K562 (cell line): ENCODE measurements around the gene CAPN2. TPM values are rescaled to one million over a fixed set of nuclear protein-coding genes. Genes with fewer than 3 reads are reported as not detected.

Experiments
- CAMTA2 ChIP-seq: fragments of 250-450 bp; sonication (Bioruptor Pico); conservative IDR thresholded peaks from 2 replicates; pipeline ENCODE4 v1.5.1; 2022
- DACH1 ChIP-seq: fragments of 450-650 bp; IDR thresholded peaks from 2 replicates; pipeline ENCODE4 v1.6.1; 2018; ENCODE audit not compliant: partially characterized antibody
- ELF2 ChIP-seq: fragments of 250-450 bp; sonication (Bioruptor Pico); IDR thresholded peaks from 2 replicates; pipeline ENCODE4 v1.5.0; 2021; ENCODE audit warnings: mild to moderate bottlenecking
- FOXA3 ChIP-seq, 2 experiments: fragments of 450-650 bp in 1 of 2; sonication (generic) in 1 of 2; formaldehyde crosslinking; IDR thresholded peaks in 1 of 2; conservative IDR thresholded peaks in 1 of 2; 2 replicates each; pipeline versions ENCODE4 v1.4.0 to v1.8.0; 2020 to 2022; ENCODE audit warnings: mild to moderate bottlenecking in 2 of 2, missing genetic modification reagents in 1 of 2
- FOXK2 ChIP-seq, 2 experiments: fragments of 450-650 bp; IDR thresholded peaks in 1 of 2; conservative IDR thresholded peaks in 1 of 2; 2 replicates each; pipeline ENCODE4 v1.6.1; 2016; ENCODE audit warnings: low read depth in 2 of 2, mild to moderate bottlenecking in 1 of 2
- KAT2B ChIP-seq: IDR thresholded peaks from one replicate; pipeline ENCODE4 v1.6.1; 2012; ENCODE audit warnings: low read depth, mild to moderate bottlenecking, control low read depth, inconsistent platforms, low read length, moderate library complexity
- MAFF ChIP-seq: IDR thresholded peaks from 2 replicates; pipeline ENCODE4 v1.6.1; 2012; ENCODE audit warnings: low read length, improper control_type of control experiment
- MAZ ChIP-seq, 2 experiments: fragments of 450-650 bp in 1 of 2; sonication (generic) in 1 of 2; formaldehyde crosslinking; IDR thresholded peaks in 1 of 2; conservative IDR thresholded peaks in 1 of 2; 2 replicates each; pipeline versions ENCODE4 v1.4.0 to v1.5.0; 2020; ENCODE audit warnings: mild to moderate bottlenecking in 1 of 2, missing genetic modification reagents in 1 of 2
- MCM5 ChIP-seq: fragments of 450-650 bp; IDR thresholded peaks from 2 replicates; pipeline ENCODE4 v1.6.1; 2016; ENCODE audit warnings: low read depth
- MECOM ChIP-seq: fragments of 250-450 bp; sonication (Bioruptor Pico); IDR thresholded peaks from 2 replicates; pipeline ENCODE4 v1.8.0; 2022; ENCODE audit warnings: inconsistent platforms
- MEF2A ChIP-seq: IDR thresholded peaks from 2 replicates; pipeline ENCODE4 v1.6.1; 2011; ENCODE audit warnings: low read depth, mild to moderate bottlenecking, low read length, moderate library complexity; ENCODE audit not compliant: control insufficient read depth
- MTA2 ChIP-seq: fragments of 450-650 bp; IDR thresholded peaks from 2 replicates; pipeline ENCODE4 v1.6.1; 2016; ENCODE audit warnings: low read depth
- NFIX ChIP-seq: fragments of 250-450 bp; sonication (Bioruptor Pico); IDR thresholded peaks from 2 replicates; pipeline ENCODE4 v1.4.0; 2020; ENCODE audit warnings: low read depth, mild to moderate bottlenecking, moderate library complexity
- PML ChIP-seq: IDR thresholded peaks from 2 replicates; pipeline ENCODE4 v1.6.1; 2012; ENCODE audit warnings: low read length, inconsistent platforms
- POLR2AphosphoS2 ChIP-seq: IDR thresholded peaks from 2 replicates; pipeline ENCODE4 v1.6.1; 2012; ENCODE audit warnings: low read length, improper control_type of control experiment
- POU5F1 ChIP-seq: fragments of 150-350 bp; IDR thresholded peaks from 2 replicates; pipeline ENCODE4 v1.6.1; 2014; ENCODE audit warnings: borderline replicate concordance, low read length, low read depth, mild to moderate bottlenecking; ENCODE audit not compliant: partially characterized antibody
- SMARCB1 ChIP-seq: IDR thresholded peaks from 2 replicates; pipeline ENCODE4 v1.6.1; 2011; ENCODE audit warnings: improper control_type of control experiment, low read depth; ENCODE audit not compliant: insufficient read length
- TRIM24 ChIP-seq, 2 experiments: fragments of 450-650 bp; IDR thresholded peaks; 2 replicates each; pipeline ENCODE4 v1.6.1; 2016
- ZNF57 ChIP-seq: fragments of 450-650 bp; formaldehyde crosslinking; IDR thresholded peaks from 2 replicates; pipeline ENCODE4 v1.4.0; 2020; ENCODE audit warnings: mild to moderate bottlenecking, moderate library complexity
- polyA plus RNA-seq, 8 experiments: library from polyadenylated mRNA; depleted of rRNA in 4 of 8; stranded (reverse) in 5 of 8; unstranded in 3 of 8; fragments of >200 nt; fragmentation: Nextera tagmentation in 2 of 8; fragmentation: Illumina TruSeq in 1 of 8; extraction: Ambion mirVana in 2 of 8; extraction: Trizol in 1 of 8; gene quantifications; 2 replicates each; pipeline versions ENCODE4 v1.2.1 to v1.2.3, GENCODE V29; 2011 to 2014; ENCODE audit warnings: inconsistent platforms in 1 of 8, missing spikeins in 1 of 8
- total RNA-seq, 7 experiments: library from RNA; depleted of rRNA in 6 of 7; stranded (reverse); fragments of >200 nt in 6 of 7; fragmentation: Illumina TruSeq in 2 of 7; extraction: Trizol in 2 of 7; gene quantifications; 2 replicates each; pipeline versions ENCODE4 v1.2.1 to v1.2.3, GENCODE V29; 2011 to 2021; ENCODE audit warnings: low replicate concordance in 1 of 7
- TF ChIP-seq, protein P1 (sequence below): sonication (generic); formaldehyde crosslinking; IDR thresholded peaks from 2 replicates; pipeline ENCODE4 v1.8.0; 2023; ENCODE audit warnings: mild to moderate bottlenecking, missing genetic modification reagents
- TF ChIP-seq, protein P2 (sequence below): fragments of 250-450 bp; sonication (Bioruptor Pico); IDR thresholded peaks from 2 replicates; pipeline ENCODE4 v1.8.0; 2022; ENCODE audit warnings: inconsistent platforms, mild to moderate bottlenecking, moderate library complexity, borderline replicate concordance
- TF ChIP-seq, protein P3 (sequence below): fragments of 450-650 bp; IDR thresholded peaks from 2 replicates; pipeline ENCODE4 v1.6.1; 2017; ENCODE audit warnings: antibody characterized with exemption, mild to moderate bottlenecking

CAPN2 gene
- total and polyA plus RNA-seq, 9 of the 15 experiments (the other 6 are each of a cell fraction or from before 2014, with no cell fraction given), result 24.6 to 157 (median 101) TPM

DNA sequence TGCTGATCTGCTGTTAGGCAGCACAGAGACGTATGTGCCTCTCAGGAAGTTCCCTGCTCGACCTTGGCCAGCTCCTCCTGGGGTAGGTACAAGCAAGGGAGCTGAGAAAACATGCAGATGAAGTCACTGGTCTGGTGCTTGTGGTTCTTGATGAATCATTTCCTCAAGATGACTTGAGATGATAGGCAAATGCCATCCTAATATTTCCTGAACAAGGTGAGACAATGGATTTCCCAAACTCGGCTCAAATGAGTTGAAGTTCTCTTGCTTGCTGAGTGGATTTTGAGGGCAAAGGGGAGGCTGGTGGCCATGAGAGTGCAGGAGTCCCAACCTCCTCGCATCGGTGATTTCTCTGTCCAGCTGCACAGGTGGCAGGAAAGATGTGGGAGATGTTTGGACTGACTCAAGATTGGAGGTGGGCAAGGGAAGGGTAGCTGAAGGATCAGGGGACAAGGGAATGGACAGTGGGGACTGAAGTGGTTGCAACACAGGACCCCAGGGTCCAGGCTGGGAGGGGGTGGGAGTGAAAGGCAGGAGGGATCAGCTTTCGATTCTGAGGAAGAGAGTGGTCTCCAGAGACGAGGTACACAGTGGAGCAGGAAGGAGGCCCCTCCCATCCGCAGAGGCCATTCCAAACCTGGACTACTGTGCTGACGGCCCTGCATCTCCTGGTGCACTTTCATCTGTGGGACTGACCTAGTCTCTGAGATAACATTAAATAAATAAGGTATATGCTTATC is 63.9 kb downstream of the CAPN2 start (continued):
- TF ChIP-seq MAZ (CRISPR knock-in tag; conservative IDR thresholded peaks at IDR 0.05 in 1 of 2, IDR thresholded peaks at IDR 0.05 in 1 of 2), result 0 out of 4 replicates have a peak, but pooled peaks of 1 of the 2 experiments have one; percentile 22
- TF ChIP-seq, protein P1, sequence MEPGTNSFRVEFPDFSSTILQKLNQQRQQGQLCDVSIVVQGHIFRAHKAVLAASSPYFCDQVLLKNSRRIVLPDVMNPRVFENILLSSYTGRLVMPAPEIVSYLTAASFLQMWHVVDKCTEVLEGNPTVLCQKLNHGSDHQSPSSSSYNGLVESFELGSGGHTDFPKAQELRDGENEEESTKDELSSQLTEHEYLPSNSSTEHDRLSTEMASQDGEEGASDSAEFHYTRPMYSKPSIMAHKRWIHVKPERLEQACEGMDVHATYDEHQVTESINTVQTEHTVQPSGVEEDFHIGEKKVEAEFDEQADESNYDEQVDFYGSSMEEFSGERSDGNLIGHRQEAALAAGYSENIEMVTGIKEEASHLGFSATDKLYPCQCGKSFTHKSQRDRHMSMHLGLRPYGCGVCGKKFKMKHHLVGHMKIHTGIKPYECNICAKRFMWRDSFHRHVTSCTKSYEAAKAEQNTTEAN, result 0 out of 2 replicates have a peak, but pooled peaks have one; percentile 70
- TF ChIP-seq, protein P2, sequence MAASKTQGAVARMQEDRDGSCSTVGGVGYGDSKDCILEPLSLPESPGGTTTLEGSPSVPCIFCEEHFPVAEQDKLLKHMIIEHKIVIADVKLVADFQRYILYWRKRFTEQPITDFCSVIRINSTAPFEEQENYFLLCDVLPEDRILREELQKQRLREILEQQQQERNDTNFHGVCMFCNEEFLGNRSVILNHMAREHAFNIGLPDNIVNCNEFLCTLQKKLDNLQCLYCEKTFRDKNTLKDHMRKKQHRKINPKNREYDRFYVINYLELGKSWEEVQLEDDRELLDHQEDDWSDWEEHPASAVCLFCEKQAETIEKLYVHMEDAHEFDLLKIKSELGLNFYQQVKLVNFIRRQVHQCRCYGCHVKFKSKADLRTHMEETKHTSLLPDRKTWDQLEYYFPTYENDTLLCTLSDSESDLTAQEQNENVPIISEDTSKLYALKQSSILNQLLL (CRISPR knock-in tag), result no peak
- TF ChIP-seq TRIM24 (IDR thresholded peaks at IDR 0.05), result 0 out of 4 replicates have a peak, but pooled peaks of 1 of the 2 experiments have one; percentile 39
- TF ChIP-seq MAFF, result peak; percentile 42; the same call in 1 of the 2 replicates
- no peak for TF ChIP-seq POU5F1
- TF ChIP-seq ELF2 (CRISPR knock-in tag), result no peak
- TF ChIP-seq POLR2AphosphoS2, result peak; percentile 92; the same call in 1 of the 2 replicates
- TF ChIP-seq NFIX (CRISPR knock-in tag), result no peak
- TF ChIP-seq, protein P3, sequence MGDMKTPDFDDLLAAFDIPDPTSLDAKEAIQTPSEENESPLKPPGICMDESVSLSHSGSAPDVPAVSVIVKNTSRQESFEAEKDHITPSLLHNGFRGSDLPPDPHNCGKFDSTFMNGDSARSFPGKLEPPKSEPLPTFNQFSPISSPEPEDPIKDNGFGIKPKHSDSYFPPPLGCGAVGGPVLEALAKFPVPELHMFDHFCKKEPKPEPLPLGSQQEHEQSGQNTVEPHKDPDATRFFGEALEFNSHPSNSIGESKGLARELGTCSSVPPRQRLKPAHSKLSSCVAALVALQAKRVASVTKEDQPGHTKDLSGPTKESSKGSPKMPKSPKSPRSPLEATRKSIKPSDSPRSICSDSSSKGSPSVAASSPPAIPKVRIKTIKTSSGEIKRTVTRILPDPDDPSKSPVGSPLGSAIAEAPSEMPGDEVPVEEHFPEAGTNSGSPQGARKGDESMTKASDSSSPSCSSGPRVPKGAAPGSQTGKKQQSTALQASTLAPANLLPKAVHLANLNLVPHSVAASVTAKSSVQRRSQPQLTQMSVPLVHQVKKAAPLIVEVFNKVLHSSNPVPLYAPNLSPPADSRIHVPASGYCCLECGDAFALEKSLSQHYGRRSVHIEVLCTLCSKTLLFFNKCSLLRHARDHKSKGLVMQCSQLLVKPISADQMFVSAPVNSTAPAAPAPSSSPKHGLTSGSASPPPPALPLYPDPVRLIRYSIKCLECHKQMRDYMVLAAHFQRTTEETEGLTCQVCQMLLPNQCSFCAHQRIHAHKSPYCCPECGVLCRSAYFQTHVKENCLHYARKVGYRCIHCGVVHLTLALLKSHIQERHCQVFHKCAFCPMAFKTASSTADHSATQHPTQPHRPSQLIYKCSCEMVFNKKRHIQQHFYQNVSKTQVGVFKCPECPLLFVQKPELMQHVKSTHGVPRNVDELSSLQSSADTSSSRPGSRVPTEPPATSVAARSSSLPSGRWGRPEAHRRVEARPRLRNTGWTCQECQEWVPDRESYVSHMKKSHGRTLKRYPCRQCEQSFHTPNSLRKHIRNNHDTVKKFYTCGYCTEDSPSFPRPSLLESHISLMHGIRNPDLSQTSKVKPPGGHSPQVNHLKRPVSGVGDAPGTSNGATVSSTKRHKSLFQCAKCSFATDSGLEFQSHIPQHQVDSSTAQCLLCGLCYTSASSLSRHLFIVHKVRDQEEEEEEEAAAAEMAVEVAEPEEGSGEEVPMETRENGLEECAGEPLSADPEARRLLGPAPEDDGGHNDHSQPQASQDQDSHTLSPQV, result no peak; the same call in none of the 2 replicates
- TF ChIP-seq FOXA3 (CRISPR knock-in tag; conservative IDR thresholded peaks at IDR 0.05 in 1 of 2, IDR thresholded peaks at IDR 0.05 in 1 of 2), result no peak
- peak; percentile 40 for TF ChIP-seq DACH1
- TF ChIP-seq MTA2, result peak; percentile 41; the same call in 1 of the 2 replicates
- TF ChIP-seq SMARCB1, result no peak
- no peak for TF ChIP-seq ZNF57 (CRISPR knock-in tag)
- TF ChIP-seq MCM5, result no peak
- peak; percentile 58 to 81; a peak in 3 of 4 replicates for TF ChIP-seq FOXK2 (conservative IDR thresholded peaks at IDR 0.05 in 1 of 2, IDR thresholded peaks at IDR 0.05 in 1 of 2; ENCODE audit: low read depth in 2 of 2)
- TF ChIP-seq MEF2A, result no peak
- TF ChIP-seq MECOM, result no peak
- no peak for TF ChIP-seq CAMTA2 (CRISPR knock-in tag)
- no peak for TF ChIP-seq KAT2B
- peak; percentile 46; the same call in 1 of the 2 replicates for TF ChIP-seq PML
